Parathyroid adenoma (tissue), 2 donors: ENCODE results near the gene PRADC1.

Experiments
- H2AFZ ChIP-seq: fragments of 300-600 bp; sonication (generic); one replicate; pipeline ENCODE4 v1.7.0; 2017; ENCODE audit warnings: antibody characterized with exemption, mild to moderate bottlenecking
- H3K27ac ChIP-seq: fragments of 300-600 bp; sonication (generic); one replicate; pipeline ENCODE4 v1.7.0; 2017
- H3K27me3 ChIP-seq: fragments of 300-600 bp; sonication (generic); one replicate; pipeline ENCODE4 v1.7.0; 2017; ENCODE audit warnings: low read length; ENCODE audit not compliant: control insufficient read depth, insufficient read depth
- H3K36me3 ChIP-seq: fragments of 300-600 bp; sonication (generic); one replicate; pipeline ENCODE4 v1.7.0; 2017; ENCODE audit warnings: low read length; ENCODE audit not compliant: control insufficient read depth, insufficient read depth
- H3K4me1 ChIP-seq: fragments of 300-600 bp; sonication (generic); one replicate; pipeline ENCODE4 v1.7.0; 2017; ENCODE audit warnings: control low read depth
- H3K4me2 ChIP-seq: fragments of 300-600 bp; sonication (generic); one replicate; pipeline ENCODE4 v1.7.0; 2017; ENCODE audit warnings: low read length
- H3K4me3 ChIP-seq: fragments of 300-600 bp; sonication (generic); one replicate; pipeline ENCODE4 v1.7.0; 2017; ENCODE audit warnings: low read depth, low read length
- H3K79me2 ChIP-seq: fragments of 300-600 bp; sonication (generic); one replicate; pipeline ENCODE4 v1.7.0; 2017; ENCODE audit warnings: control low read depth
- H3K9ac ChIP-seq: fragments of 300-600 bp; sonication (generic); one replicate; pipeline ENCODE4 v1.7.0; 2017; ENCODE audit warnings: mild to moderate bottlenecking
- H3K9me3 ChIP-seq: fragments of 300-600 bp; sonication (generic); one replicate; pipeline ENCODE4 v1.7.0; 2017; ENCODE audit warnings: low read length; ENCODE audit not compliant: control insufficient read depth
- CTCF ChIP-seq: fragments of 300-600 bp; sonication (generic); IDR thresholded peaks from one replicate; pipeline ENCODE4 v1.7.0; 2017; ENCODE audit warnings: antibody characterized with exemption, mild to moderate bottlenecking
- donor health status: primary hyperparathyroidism.

PRADC1 gene

GRCh38 chr2:73259276-73259675 lies 26.2 kb upstream of the PRADC1 start:
- Histone ChIP-seq H3K27me3 (no peaks in the 10 kb centered on the region), H3K27ac (no peak overlapping the region), H3K4me2 (no peak overlapping the region), H3K4me1 (no peaks in the 10 kb centered on the region), H2AFZ (no peak overlapping the region), H3K9ac (no peak overlapping the region), H3K79me2 (no peaks in the 10 kb centered on the region), H3K9me3 (no peaks in the 10 kb centered on the region), H3K36me3 (no peaks in the 10 kb centered on the region), H3K4me3 (no peak overlapping the region)
- no peak for TF ChIP-seq CTCF

GRCh38 chr2:73258913-73259215 lies 25.8 kb upstream of the PRADC1 start:
- Histone ChIP-seq H2AFZ (no peak overlapping the region), H3K36me3 (no peaks in the 10 kb centered on the region), H3K9me3 (no peaks in the 10 kb centered on the region), H3K4me1 (no peaks in the 10 kb centered on the region), H3K27me3 (no peaks in the 10 kb centered on the region), H3K4me2 (no peak overlapping the region), H3K4me3 (no peak overlapping the region), H3K27ac (no peak overlapping the region), H3K9ac (no peak overlapping the region), H3K79me2 (no peaks in the 10 kb centered on the region)
- no peak for TF ChIP-seq CTCF

- H3K27ac ChIP-seq: no peak overlapping the region
- no peaks in the 10 kb centered on the region for H3K9me3 ChIP-seq
- TF ChIP-seq CTCF: no peak
- no peaks in the 10 kb centered on the region for H3K79me2 ChIP-seq
- H3K4me2 ChIP-seq: no peak overlapping the region
- no peaks in the 10 kb centered on the region for H3K4me1 ChIP-seq
- H3K4me3 ChIP-seq: no peak overlapping the region
- H3K36me3 ChIP-seq: no peaks in the 10 kb centered on the region
- H3K9ac ChIP-seq: no peak overlapping the region
- H2AFZ ChIP-seq: no peak overlapping the region
- H3K27me3 ChIP-seq: no peaks in the 10 kb centered on the region
Observed at GRCh38 chr2:73258186-73258912, 25.3 kb upstream of the PRADC1 start.

GRCh38 chr2:73257425-73258125 lies 24.5 kb upstream of the PRADC1 start:
- Histone ChIP-seq H3K4me2 (no peak overlapping the region), H3K36me3 (no peaks in the 10 kb centered on the region), H3K27me3 (no peaks in the 10 kb centered on the region), H3K4me3 (no peak overlapping the region), H3K27ac (no peak overlapping the region), H3K9ac (no peak overlapping the region), H3K79me2 (no peaks in the 10 kb centered on the region), H2AFZ (no peak overlapping the region), H3K9me3 (no peaks in the 10 kb centered on the region), H3K4me1 (no peaks in the 10 kb centered on the region)
- TF ChIP-seq CTCF: no peak

- Histone ChIP-seq H3K9me3 (no peaks in the 10 kb centered on the region), H3K9ac (no peak overlapping the region), H3K4me3 (no peak overlapping the region), H3K27ac (no peak overlapping the region), H3K27me3 (no peaks in the 10 kb centered on the region), H3K79me2 (no peaks in the 10 kb centered on the region), H3K36me3 (no peaks in the 10 kb centered on the region), H3K4me1 (no peaks in the 10 kb centered on the region), H3K4me2 (no peak overlapping the region), H2AFZ (no peak overlapping the region)
- no peak for TF ChIP-seq CTCF
Observed at GRCh38 chr2:73257021-73257420, 24.0 kb upstream of the PRADC1 start.
